GM18861 (cell line): ENCODE data around the gene BMP10.

ENCODE experiments used
- ATAC-seq: cut with Tn5 transposase; IDR thresholded peaks from one replicate; pipeline ENCODE4 v1.9.1; 2021; ENCODE audit not compliant: unreplicated experiment

Gene BMP10

DNA sequence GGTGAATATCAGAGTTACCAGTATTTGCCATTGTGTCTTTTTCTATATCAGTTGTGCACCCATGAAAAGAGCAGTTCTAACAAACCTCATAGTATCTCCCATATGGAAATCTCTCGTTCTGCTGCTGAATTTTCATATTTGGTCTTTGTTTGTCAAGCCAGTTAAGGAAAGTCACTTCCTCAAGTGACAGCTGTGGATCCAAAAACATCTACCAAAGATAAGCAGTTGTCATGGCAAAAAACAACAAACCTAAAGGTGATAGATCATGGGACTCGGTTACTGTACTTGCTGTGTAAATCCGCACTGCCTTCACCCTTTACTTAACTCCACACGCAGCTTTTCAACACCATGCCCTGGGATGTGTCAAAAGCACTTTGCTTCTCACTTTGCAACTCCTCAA lies 17.3 kb downstream of the BMP10 start:
- ATAC-seq = no peak

GRCh38 chr2:68853035-68853434 lies 18.2 kb downstream of the BMP10 start:
- ATAC-seq = no peak

DNA sequence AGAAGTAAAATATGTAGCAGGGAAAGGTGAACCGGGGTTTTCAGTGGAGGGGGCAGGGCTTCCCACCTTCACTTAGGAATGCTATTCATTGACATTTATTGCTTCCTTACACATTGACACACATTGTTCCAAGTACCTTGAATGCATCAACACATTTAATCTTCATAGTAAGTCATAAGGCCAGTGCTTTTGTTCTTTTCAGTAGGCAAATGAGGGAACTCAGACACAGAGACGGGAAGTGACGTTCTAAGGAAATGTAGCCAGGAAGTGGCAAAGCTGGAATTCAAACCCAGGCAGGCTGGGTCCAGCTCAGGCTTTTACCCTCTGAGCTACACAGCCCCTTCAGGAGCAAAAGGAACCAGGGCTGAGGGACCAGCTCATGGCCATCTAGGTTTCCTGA lies 20.7 kb downstream of the BMP10 start:
- ATAC-seq = no peak

DNA sequence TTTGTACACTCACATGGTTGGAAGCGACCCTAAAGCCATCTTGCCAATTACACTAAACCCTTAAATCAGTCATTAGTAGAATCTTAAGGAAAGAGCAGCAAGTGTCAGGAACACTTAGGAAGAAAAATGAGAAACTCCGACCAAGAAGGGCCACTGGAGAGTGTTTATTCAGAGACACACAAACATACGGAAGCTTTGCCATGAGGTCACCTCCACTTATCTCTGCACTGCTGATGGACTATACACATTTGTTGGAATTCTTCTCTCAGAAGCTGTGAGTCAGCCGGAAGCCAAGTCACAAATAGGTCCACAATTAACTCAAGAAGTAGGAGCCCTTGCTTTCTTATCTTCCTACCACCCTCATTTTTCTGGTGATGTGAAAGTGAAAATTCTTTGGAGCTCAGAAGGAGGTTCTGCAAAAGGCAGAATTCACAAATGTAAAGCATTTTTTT lies 21.6 kb downstream of the BMP10 start:
- ATAC-seq = no peak

GRCh38 chr2:68847751-68848150 lies 23.4 kb downstream of the BMP10 start:
- no peak for ATAC-seq

DNA sequence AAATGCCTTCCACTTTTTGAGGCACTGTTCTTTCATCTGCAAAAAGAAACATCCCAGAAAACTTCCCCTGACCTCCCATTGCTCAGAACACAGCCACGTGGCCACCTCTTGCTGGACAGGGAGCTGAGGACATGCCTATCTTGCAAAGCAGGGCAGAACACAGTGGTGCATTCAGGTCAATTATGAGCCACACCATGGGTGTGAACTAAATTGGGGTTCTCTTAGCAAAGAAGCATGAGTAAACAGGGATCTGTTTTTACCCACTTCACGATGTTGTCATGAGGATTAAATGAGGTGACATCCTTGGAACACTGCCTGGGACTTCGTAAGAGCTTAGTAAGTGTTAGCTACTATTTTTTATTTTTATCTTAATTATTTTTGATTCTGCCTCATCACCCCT lies 25.1 kb downstream of the BMP10 start:
- ATAC-seq = no peak

DNA sequence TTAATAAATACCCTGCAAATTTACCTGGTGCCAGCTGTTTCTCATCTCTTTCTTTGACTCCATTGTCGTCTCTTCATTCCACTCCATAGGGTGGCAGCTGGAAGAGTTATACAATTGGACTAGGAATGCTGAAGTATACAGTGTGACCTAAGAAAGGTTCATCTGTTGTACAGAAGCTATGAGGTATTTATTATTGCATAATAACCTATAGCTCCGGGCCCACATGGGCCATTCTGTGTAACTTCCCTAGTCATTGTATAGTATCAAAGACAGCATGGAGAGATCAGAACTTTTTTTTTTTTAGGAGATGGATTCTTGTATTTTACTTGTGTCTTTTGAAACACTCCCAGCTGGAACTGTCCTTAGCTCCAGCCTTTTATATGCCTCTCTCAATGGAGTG lies 26.2 kb downstream of the BMP10 start:
- ATAC-seq = no peak

GRCh38 chr2:68839260-68839833 lies 31.9 kb downstream of the BMP10 start:
- ATAC-seq = no peak

DNA sequence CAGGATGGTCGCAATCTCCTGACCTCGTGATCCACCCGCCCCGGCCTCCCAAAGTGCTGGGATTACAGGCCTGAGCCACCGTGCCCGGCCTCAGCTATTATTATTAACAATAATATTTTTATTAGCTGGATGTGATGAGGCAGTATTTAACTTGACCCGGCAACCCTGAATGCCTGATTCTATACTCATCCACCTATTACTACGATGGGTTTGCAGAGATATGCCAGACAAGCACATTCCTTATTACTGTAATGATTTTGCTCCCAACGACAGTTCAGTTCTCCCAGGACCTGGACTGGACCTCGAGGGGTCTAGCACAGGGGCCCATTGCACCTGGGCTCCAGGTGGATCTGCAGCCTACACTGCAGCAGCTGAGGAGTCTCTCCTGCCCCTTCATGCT lies 32.6 kb downstream of the BMP10 start:
- ATAC-seq = no peak

DNA sequence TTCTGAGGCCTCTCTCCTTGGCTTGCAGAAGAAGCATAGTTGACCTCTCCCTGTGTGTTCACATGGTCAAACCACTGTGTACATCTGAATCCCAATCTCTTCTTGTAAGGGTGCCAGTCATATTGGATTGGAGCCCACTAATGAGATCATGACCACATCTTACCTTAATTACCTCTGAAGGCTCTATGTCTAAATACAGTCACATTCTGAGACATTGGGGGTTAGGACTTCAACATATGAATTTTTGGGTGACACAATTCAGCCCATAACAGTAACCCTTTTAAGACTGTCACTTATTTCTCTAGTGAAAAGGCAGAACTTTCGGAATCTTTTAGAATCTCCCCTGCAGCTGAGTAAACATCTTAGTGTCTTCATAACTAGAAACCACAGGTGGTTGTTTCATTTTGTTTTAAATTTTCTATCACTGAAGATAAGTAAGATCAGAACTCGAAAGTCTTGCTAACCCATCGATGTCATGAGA lies 33.3 kb downstream of the BMP10 start:
- ATAC-seq = no peak

GRCh38 chr2:68837164-68837860 lies 33.9 kb downstream of the BMP10 start:
- no peak for ATAC-seq

GRCh38 chr2:68835621-68836020 lies 35.6 kb downstream of the BMP10 start:
- no peak for ATAC-seq

- ATAC-seq = no peak
Measured at GRCh38 chr2:68834737-68835376, 36.3 kb downstream of the BMP10 start.

- ATAC-seq = no peak
Measured at GRCh38 chr2:68833162-68833561, 38.0 kb downstream of the BMP10 start.

DNA sequence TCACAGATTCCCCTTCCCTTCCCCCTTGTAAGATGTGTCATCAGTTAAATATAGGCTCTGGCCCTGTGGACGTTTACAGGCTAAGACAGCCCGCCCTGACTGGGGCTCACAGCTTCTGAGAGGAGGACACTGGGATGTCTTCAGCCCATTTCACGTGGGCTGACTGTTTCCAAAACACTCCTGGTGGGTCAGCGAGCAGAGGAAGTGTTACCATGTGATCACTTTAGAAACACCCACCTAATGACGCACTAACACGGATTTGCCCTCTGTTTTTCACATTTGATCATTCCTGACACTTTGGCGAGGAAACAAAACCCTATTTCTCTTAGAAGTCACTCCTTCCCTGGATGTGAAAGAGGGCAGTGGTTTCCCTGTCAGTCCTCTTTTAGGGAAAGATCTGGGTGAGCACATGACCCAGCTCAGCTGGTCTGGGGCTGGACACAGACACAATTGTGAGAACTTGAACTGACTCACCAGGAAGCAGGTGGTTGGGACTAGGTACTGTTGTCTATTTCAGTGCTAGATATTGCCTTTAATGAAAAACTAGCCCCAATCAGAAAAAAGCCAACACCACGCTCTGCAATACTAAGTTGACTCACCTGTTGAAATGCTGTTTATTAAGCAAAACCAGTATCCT lies 38.8 kb downstream of the BMP10 start:
- peak; percentile 50 for ATAC-seq

DNA sequence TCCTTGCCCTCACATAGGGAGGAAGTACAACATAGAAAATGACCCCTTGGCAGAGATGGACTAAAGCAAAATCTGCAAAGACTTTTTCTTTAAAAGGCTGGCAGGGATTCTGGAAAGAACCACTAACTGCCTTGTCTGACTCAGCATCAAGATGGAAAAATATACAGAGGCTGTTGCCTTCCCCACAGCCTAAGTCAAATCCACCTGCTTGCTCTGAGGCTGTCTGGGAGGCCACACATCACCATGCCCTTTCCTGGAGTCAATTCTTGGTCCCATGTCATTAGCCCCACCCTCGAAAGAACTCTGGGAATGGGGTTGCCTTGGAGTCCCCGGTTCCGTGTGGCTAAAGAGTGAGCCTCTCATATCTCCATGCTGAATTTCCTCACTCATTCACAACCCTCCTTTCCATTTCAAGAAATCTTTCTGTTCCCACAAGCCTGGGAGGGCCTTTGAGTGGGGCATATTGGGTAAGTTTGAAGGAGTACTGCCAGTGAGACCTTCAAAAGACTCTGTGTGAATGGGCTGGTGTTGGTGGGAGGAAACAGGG lies 39.4 kb downstream of the BMP10 start:
- no peak for ATAC-seq

DNA sequence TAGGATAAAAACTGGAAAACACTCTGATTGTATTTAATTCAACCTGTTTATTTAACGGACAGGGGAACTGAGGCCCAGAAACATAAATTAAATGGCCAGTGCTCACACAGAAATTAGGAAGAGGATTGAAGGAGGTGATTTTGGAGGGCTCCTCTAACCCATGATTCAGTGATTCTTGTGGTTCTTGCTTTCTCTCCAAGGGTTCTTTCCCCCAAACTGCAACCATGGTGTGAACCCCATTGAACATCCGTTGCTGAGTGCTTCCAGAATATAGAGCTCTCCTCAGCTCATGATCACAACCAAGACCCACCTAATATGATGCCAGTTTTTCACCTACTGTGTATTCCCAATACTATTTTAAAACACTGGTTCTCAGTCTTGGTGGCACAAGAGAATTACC lies 41.4 kb downstream of the BMP10 start:
- no peak for ATAC-seq

DNA sequence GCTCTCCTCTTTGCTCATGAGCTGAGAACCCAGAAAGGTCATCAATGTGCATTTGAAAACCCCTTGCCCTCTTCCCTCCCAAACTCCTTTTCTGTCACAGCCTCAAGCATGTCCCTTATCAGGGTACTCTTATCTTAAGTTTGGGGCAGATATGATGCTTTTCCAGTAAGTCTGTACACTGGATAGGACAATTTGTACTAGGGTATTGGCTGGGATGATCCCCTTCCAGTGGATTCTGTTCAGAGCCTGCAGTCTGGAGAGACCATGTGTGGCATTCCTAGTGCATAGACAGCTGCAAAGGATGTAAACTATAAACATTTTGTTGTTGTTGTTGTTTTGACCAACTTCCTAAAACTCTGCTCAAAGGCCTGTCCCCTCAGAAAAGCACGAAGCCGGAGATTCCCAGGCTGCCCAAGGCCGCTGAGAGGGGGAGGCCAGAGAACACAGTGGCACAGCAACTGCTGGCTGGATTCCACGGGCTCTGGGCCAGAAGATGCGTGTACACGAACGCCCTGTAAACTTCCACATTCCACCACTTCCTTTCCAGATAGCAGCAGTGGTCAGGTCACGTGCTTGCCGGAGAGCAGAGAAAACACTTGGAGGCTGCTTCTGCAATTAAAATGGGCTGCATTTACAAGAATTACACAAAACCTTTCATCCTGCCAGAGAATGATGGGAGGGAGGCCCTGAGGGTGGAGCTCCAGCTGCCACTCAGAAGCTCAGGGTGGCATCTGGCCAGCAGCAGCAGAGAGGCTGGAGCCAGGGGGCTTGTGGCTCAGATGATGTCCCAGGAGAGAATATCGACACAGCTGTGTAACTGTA lies 42.1 kb downstream of the BMP10 start:
- no peak for ATAC-seq

- no peak for ATAC-seq
Measured at GRCh38 chr2:68827666-68828065, 43.5 kb downstream of the BMP10 start.

GRCh38 chr2:68825866-68826265 lies 45.3 kb downstream of the BMP10 start:
- ATAC-seq = no peak

- ATAC-seq = no peak
Measured at GRCh38 chr2:68824831-68825230, 46.4 kb downstream of the BMP10 start.
